ENCODE data around the gene ZNF398. TPM values are rescaled to one million over a fixed set of nuclear protein-coding genes. Genes with fewer than 3 reads are reported as not detected.
A peak's percentile ranks its signal among the peaks of the same experiment; 100 is the strongest.

The ZNF398 gene
- total and polyA plus RNA-seq, 2 of the 13 experiments (the other 11 are each of a cell fraction or from before 2014, with no cell fraction given): 3.0 to 8.9 TPM

DNA sequence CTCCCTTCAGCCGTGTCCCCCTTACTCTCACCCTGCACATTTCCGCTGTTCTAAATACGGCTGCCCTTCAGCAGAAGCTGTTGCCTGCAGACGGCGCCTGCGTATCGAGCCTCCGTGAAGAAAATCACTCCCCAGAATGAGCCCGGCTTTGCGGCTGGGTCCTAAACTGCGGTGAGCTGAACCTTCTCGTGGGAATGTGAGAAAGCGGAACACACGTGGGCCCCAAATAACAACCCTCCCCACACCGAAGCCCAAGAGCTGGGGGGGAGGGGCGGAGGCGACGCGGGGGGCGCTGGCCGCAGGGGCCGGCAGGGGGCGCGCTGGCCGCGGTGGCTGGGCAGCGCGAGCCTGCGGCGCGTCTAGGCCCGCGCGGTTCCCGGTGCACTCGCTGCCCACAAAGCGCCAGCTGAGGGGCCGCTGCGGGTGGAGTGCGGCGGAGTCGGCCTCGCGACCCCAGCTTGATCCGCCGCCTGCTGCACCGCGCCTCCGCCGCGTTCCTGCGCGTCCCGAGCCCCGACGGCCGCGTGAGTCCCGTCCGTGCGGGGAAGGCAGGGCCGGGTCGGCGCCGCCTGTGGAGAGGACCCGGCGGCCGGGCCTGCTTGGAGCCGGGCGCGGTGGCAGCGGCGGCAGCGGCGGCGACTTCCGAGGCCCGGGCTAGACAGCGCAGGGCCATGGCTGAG is at the start of gene ZNF398 (continued):
- no peak for TF ChIP-seq ZNF569 (CRISPR knock-in tag; IDR thresholded peaks at IDR 0.05; ENCODE audit: borderline replicate concordance)
- no peak for TF ChIP-seq MBNL3 (CRISPR knock-in tag; conservative IDR thresholded peaks at IDR 0.05)
- TF ChIP-seq ATM (IDR thresholded peaks at IDR 0.05; ENCODE audit: borderline replicate concordance): no peak
- TF ChIP-seq, protein P1, sequence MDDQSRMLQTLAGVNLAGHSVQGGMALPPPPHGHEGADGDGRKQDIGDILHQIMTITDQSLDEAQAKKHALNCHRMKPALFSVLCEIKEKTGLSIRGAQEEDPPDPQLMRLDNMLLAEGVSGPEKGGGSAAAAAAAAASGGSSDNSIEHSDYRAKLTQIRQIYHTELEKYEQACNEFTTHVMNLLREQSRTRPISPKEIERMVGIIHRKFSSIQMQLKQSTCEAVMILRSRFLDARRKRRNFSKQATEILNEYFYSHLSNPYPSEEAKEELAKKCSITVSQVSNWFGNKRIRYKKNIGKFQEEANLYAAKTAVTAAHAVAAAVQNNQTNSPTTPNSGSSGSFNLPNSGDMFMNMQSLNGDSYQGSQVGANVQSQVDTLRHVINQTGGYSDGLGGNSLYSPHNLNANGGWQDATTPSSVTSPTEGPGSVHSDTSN (CRISPR knock-in tag; IDR thresholded peaks at IDR 0.05; ENCODE audit: borderline replicate concordance): no peak; the same call in 1 of the 2 replicates
- TF ChIP-seq ZBTB21 (CRISPR knock-in tag; IDR thresholded peaks at IDR 0.05): no peak
- TF ChIP-seq PRMT3 (CRISPR knock-in tag; IDR thresholded peaks at IDR 0.05; ENCODE audit: borderline replicate concordance, low read depth): no peak
- TF ChIP-seq DNMT3B (CRISPR knock-in tag; conservative IDR thresholded peaks at IDR 0.05): no peak
- no peak for TF ChIP-seq PCBP2 (optimal IDR thresholded peaks at IDR 0.05; ENCODE audit: low read depth, low read length, poor library complexity, severe bottlenecking)
- peak; percentile 46; the same call in 1 of the 2 replicates for TF ChIP-seq MTA1 (CRISPR knock-in tag; IDR thresholded peaks at IDR 0.05; ENCODE audit: borderline replicate concordance)
- TF ChIP-seq ZKSCAN5 (CRISPR knock-in tag; IDR thresholded peaks at IDR 0.05): no peak
- TF ChIP-seq BCL6 (CRISPR knock-in tag; IDR thresholded peaks at IDR 0.05): no peak
- no peak for TF ChIP-seq ATAD3A (CRISPR knock-in tag; IDR thresholded peaks at IDR 0.05)
- TF ChIP-seq, protein P2, sequence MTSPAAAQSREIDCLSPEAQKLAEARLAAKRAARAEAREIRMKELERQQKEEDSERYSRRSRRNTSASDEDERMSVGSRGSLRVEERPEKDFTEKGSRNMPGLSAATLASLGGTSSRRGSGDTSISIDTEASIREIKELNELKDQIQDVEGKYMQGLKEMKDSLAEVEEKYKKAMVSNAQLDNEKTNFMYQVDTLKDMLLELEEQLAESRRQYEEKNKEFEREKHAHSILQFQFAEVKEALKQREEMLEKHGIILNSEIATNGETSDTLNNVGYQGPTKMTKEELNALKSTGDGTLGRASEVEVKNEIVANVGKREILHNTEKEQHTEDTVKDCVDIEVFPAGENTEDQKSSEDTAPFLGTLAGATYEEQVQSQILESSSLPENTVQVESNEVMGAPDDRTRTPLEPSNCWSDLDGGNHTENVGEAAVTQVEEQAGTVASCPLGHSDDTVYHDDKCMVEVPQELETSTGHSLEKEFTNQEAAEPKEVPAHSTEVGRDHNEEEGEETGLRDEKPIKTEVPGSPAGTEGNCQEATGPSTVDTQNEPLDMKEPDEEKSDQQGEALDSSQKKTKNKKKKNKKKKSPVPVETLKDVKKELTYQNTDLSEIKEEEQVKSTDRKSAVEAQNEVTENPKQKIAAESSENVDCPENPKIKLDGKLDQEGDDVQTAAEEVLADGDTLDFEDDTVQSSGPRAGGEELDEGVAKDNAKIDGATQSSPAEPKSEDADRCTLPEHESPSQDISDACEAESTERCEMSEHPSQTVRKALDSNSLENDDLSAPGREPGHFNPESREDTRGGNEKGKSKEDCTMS (CRISPR knock-in tag; conservative IDR thresholded peaks at IDR 0.05): no peak
- TF ChIP-seq, protein P3, sequence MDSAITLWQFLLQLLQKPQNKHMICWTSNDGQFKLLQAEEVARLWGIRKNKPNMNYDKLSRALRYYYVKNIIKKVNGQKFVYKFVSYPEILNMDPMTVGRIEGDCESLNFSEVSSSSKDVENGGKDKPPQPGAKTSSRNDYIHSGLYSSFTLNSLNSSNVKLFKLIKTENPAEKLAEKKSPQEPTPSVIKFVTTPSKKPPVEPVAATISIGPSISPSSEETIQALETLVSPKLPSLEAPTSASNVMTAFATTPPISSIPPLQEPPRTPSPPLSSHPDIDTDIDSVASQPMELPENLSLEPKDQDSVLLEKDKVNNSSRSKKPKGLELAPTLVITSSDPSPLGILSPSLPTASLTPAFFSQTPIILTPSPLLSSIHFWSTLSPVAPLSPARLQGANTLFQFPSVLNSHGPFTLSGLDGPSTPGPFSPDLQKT (CRISPR knock-in tag; IDR thresholded peaks at IDR 0.05; ENCODE audit: borderline replicate concordance): no peak
- no peak for TF ChIP-seq ZNF343 (CRISPR knock-in tag; IDR thresholded peaks at IDR 0.05)
- TF ChIP-seq ZC3H4 (CRISPR knock-in tag; IDR thresholded peaks at IDR 0.05; ENCODE audit: borderline replicate concordance): no peak; the same call in 1 of the 2 replicates
- TF ChIP-seq, protein P4, sequence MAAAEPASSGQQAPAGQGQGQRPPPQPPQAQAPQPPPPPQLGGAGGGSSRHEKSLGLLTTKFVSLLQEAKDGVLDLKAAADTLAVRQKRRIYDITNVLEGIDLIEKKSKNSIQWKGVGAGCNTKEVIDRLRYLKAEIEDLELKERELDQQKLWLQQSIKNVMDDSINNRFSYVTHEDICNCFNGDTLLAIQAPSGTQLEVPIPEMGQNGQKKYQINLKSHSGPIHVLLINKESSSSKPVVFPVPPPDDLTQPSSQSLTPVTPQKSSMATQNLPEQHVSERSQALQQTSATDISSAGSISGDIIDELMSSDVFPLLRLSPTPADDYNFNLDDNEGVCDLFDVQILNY (CRISPR knock-in tag; conservative IDR thresholded peaks at IDR 0.05): peak; percentile 11; the same call in 1 of the 2 replicates
- no peak for TF ChIP-seq SP1 (IDR thresholded peaks at IDR 0.05)
- no peak for TF ChIP-seq SP1 (CRISPR knock-in tag; IDR thresholded peaks at IDR 0.05)
- TF ChIP-seq FOXK2 (IDR thresholded peaks at IDR 0.05): no peak
- 0 out of 2 replicates have a peak, but pooled peaks have one; percentile 7 for TF ChIP-seq JUNB (CRISPR knock-in tag; IDR thresholded peaks at IDR 0.05; ENCODE audit: borderline replicate concordance)
- TF ChIP-seq, protein P5, sequence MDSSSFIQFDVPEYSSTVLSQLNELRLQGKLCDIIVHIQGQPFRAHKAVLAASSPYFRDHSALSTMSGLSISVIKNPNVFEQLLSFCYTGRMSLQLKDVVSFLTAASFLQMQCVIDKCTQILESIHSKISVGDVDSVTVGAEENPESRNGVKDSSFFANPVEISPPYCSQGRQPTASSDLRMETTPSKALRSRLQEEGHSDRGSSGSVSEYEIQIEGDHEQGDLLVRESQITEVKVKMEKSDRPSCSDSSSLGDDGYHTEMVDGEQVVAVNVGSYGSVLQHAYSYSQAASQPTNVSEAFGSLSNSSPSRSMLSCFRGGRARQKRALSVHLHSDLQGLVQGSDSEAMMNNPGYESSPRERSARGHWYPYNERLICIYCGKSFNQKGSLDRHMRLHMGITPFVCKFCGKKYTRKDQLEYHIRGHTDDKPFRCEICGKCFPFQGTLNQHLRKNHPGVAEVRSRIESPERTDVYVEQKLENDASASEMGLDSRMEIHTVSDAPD (CRISPR knock-in tag; IDR thresholded peaks at IDR 0.05): no peak
- TF ChIP-seq TARDBP (CRISPR knock-in tag; IDR thresholded peaks at IDR 0.05): no peak
- 0 out of 2 replicates have a peak, but pooled peaks have one; percentile 9 for TF ChIP-seq ZFYVE20 (CRISPR knock-in tag; IDR thresholded peaks at IDR 0.05; ENCODE audit: borderline replicate concordance, low read depth)
